Mononuclear cell (primary cell): ENCODE data around the gene LTBP2. TPM values are rescaled to one million over a fixed set of nuclear protein-coding genes. Genes with fewer than 3 reads are reported as not detected.
A peak's percentile ranks its signal among the peaks of the same experiment; 100 is the strongest.

ENCODE experiments used
- H3K27me3 ChIP-seq: 2 replicates; pipeline ENCODE4 v1.6.0; 2011; ENCODE audit warnings: low read length, control low read depth; ENCODE audit not compliant: insufficient read depth
- H3K4me1 ChIP-seq: 2 replicates; pipeline ENCODE4 v1.5.1; 2011; ENCODE audit warnings: mild to moderate bottlenecking, low read length, control low read depth; ENCODE audit not compliant: insufficient read depth
- H3K4me3 ChIP-seq: 2 replicates; pipeline ENCODE4 v1.5.1; 2011; ENCODE audit warnings: mild to moderate bottlenecking, low read length, moderate library complexity
- H3K9me3 ChIP-seq: 2 replicates; pipeline ENCODE4 v1.5.1; 2011; ENCODE audit warnings: low read depth, mild to moderate bottlenecking, control low read depth, low read length
- total RNA-seq: library from RNA; depleted of rRNA; stranded (reverse); fragments of >200 nt; gene quantifications from one replicate; pipeline ENCODE4 v1.2.3, GENCODE V29; 2012

LTBP2 gene
- total RNA-seq, 1 donor, result 0.42 TPM

- Histone ChIP-seq H3K27me3 (no peaks in the 10 kb centered on the region), H3K4me1 (peaks cover 53% of the 10 kb centered on the region), H3K4me3 (no peak overlapping the region)
These were observed 10.2 kb upstream of the LTBP2 start for GRCh38 chr14:74622257-74622656.

GRCh38 chr14:74621556-74621955 lies 9.5 kb upstream of the LTBP2 start:
- Histone ChIP-seq H3K4me3 (no peak overlapping the region), H3K4me1 (peaks cover 53% of the 10 kb centered on the region), H3K27me3 (no peaks in the 10 kb centered on the region), H3K9me3 (no peaks in the 10 kb centered on the region)

More at GRCh38 chr14:74622257-74622656, 10.2 kb upstream of the LTBP2 start:
- no peaks in the 10 kb centered on the region for H3K9me3 ChIP-seq

GRCh38 chr14:74620923-74621322 lies 8.9 kb upstream of the LTBP2 start:
- peaks cover 58% of the 10 kb centered on the region for H3K4me1 ChIP-seq
- H3K4me3 ChIP-seq, result no peak overlapping the region

GRCh38 chr14:74620497-74620921 lies 8.5 kb upstream of the LTBP2 start:
- Histone ChIP-seq H3K4me1 (peaks cover 62% of the 10 kb centered on the region), H3K4me3 (no peak overlapping the region), H3K27me3 (no peaks in the 10 kb centered on the region), H3K9me3 (no peaks in the 10 kb centered on the region)

More at GRCh38 chr14:74620923-74621322, 8.9 kb upstream of the LTBP2 start:
- no peaks in the 10 kb centered on the region for H3K9me3 ChIP-seq
- no peaks in the 10 kb centered on the region for H3K27me3 ChIP-seq

GRCh38 chr14:74619672-74620131 lies 7.7 kb upstream of the LTBP2 start:
- H3K9me3 ChIP-seq, result no peaks in the 10 kb centered on the region
- no peaks in the 10 kb centered on the region for H3K27me3 ChIP-seq
- H3K4me3 ChIP-seq, result no peak overlapping the region
- peaks cover 70% of the 10 kb centered on the region for H3K4me1 ChIP-seq

GRCh38 chr14:74618078-74618952 lies 6.3 kb upstream of the LTBP2 start:
- no peaks in the 10 kb centered on the region for H3K27me3 ChIP-seq
- H3K4me3 ChIP-seq, result no peak overlapping the region
- peaks cover 76% of the 10 kb centered on the region for H3K4me1 ChIP-seq
- no peaks in the 10 kb centered on the region for H3K9me3 ChIP-seq

- H3K4me1 ChIP-seq, result peaks cover 83% of the 10 kb centered on the region
These were observed 5.1 kb upstream of the LTBP2 start for GRCh38 chr14:74616996-74617700.

GRCh38 chr14:74616507-74616906 lies 4.5 kb upstream of the LTBP2 start:
- Histone ChIP-seq H3K4me3 (no peak overlapping the region), H3K4me1 (peaks cover 89% of the 10 kb centered on the region), H3K27me3 (peaks cover 3% of the 10 kb centered on the region), H3K9me3 (no peaks in the 10 kb centered on the region)

More at GRCh38 chr14:74616996-74617700, 5.1 kb upstream of the LTBP2 start:
- Histone ChIP-seq H3K27me3 (no peaks in the 10 kb centered on the region), H3K9me3 (no peaks in the 10 kb centered on the region), H3K4me3 (no peak overlapping the region)

GRCh38 chr14:74615735-74616134 lies 3.7 kb upstream of the LTBP2 start:
- no peaks in the 10 kb centered on the region for H3K9me3 ChIP-seq
- peaks cover 87% of the 10 kb centered on the region for H3K4me1 ChIP-seq
- H3K4me3 ChIP-seq, result no peak overlapping the region
- H3K27me3 ChIP-seq, result peaks cover 10% of the 10 kb centered on the region

- H3K9me3 ChIP-seq, result no peaks in the 10 kb centered on the region
- peaks cover 14% of the 10 kb centered on the region for H3K27me3 ChIP-seq
- no peak overlapping the region for H3K4me3 ChIP-seq
- peaks cover 77% of the 10 kb centered on the region for H3K4me1 ChIP-seq
These were observed 2.8 kb upstream of the LTBP2 start for GRCh38 chr14:74614508-74615495.

- H3K4me3 ChIP-seq, result no peak overlapping the region
- peaks cover 63% of the 10 kb centered on the region for H3K4me1 ChIP-seq
- peaks cover 14% of the 10 kb centered on the region for H3K27me3 ChIP-seq
- H3K9me3 ChIP-seq, result no peaks in the 10 kb centered on the region
These were observed 1.3 kb upstream of the LTBP2 start for GRCh38 chr14:74613211-74613914.

- H3K4me3 ChIP-seq, result peak overlapping the region; percentile 51
- peaks cover 14% of the 10 kb centered on the region for H3K27me3 ChIP-seq
- peaks cover 54% of the 10 kb centered on the region for H3K4me1 ChIP-seq
- H3K9me3 ChIP-seq, result no peaks in the 10 kb centered on the region
These were observed 449 bp upstream of the LTBP2 start for GRCh38 chr14:74612350-74613021.

GRCh38 chr14:74610866-74611649 lies 979 bp downstream of the LTBP2 start:
- Histone ChIP-seq H3K9me3 (no peaks in the 10 kb centered on the region), H3K4me1 (peaks cover 40% of the 10 kb centered on the region), H3K4me3 (no peak overlapping the region), H3K27me3 (peaks cover 14% of the 10 kb centered on the region)
